ENCODE results near the gene PKD2L1.

Gene PKD2L1

GRCh38 chr10:100356067-100357017 is 26.3 kb upstream of the PKD2L1 start:
- no peak for DNase-seq (ENCODE audit: low spot score)

- DNase-seq (ENCODE audit: low spot score) = no peak
Observed at GRCh38 chr10:100355086-100355485, 25.1 kb upstream of the PKD2L1 start.

- no peak for DNase-seq (ENCODE audit: low spot score)
Observed at GRCh38 chr10:100353770-100354485, 23.9 kb upstream of the PKD2L1 start.

- DNase-seq (ENCODE audit: low spot score) = no peak
Observed at GRCh38 chr10:100350914-100351485, 21.0 kb upstream of the PKD2L1 start.

GRCh38 chr10:100349672-100350071 is 19.6 kb upstream of the PKD2L1 start:
- no peak for DNase-seq (ENCODE audit: low spot score)

- DNase-seq (ENCODE audit: low spot score) = no peak
Observed at GRCh38 chr10:100349087-100349486, 19.1 kb upstream of the PKD2L1 start.

GRCh38 chr10:100348389-100348927 is 18.4 kb upstream of the PKD2L1 start:
- no peak for DNase-seq (ENCODE audit: low spot score)

GRCh38 chr10:100347568-100348195 is 17.7 kb upstream of the PKD2L1 start:
- peak; percentile 40 for DNase-seq (ENCODE audit: low spot score)

- DNase-seq (ENCODE audit: low spot score) = peak; percentile 89
Observed at GRCh38 chr10:100346765-100347567, 16.9 kb upstream of the PKD2L1 start, which contains the start of gene SCD. TSS of gene SCD (plus strand) at chr10:100347233. CDS start at chr10:100347505, 272 bp downstream.

- peak; percentile 67 for DNase-seq (ENCODE audit: low spot score)
Observed at GRCh38 chr10:100346351-100346764, 16.3 kb upstream of the PKD2L1 start.

- DNase-seq (ENCODE audit: low spot score) = peak; percentile 71
Observed at GRCh38 chr10:100345570-100346330, 15.7 kb upstream of the PKD2L1 start.

- DNase-seq (ENCODE audit: low spot score) = no peak
Observed at GRCh38 chr10:100344241-100344788, 14.3 kb upstream of the PKD2L1 start.

- no peak for DNase-seq (ENCODE audit: low spot score)
Observed at GRCh38 chr10:100342627-100342972, 12.6 kb upstream of the PKD2L1 start.

GRCh38 chr10:100341953-100342626 is 12.1 kb upstream of the PKD2L1 start:
- peak; percentile 70 for DNase-seq (ENCODE audit: low spot score)

- DNase-seq (ENCODE audit: low spot score) = no peak
Observed at GRCh38 chr10:100340948-100341847, 11.2 kb upstream of the PKD2L1 start.

GRCh38 chr10:100339236-100339635 is 9.2 kb upstream of the PKD2L1 start:
- no peak for DNase-seq (ENCODE audit: low spot score)

GRCh38 chr10:100338434-100339036 is 8.5 kb upstream of the PKD2L1 start:
- peak; percentile 75 for DNase-seq (ENCODE audit: low spot score)

GRCh38 chr10:100334762-100335161 is 4.7 kb upstream of the PKD2L1 start:
- DNase-seq (ENCODE audit: low spot score) = no peak
